ENCODE data around the gene MALT1.

DNA sequence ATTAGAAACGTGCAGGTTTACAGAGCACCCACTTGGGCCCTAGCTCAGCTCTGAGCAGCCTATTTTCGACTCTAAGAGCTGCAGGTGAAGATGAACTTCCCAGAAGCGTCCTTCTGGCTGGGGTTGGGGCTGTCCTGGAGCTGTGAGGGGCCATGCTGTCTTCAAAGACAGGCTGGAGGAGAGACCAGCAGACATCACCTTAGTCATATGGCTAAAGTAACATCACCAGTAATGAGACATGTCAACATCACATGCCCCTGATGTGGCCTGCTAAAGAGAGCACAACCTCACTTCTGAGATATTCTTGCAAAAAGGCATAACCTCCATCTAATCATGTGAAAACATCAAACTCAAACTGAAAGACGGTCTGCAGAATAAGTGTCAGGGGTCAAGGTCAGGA lies 106.2 kb downstream of the MALT1 start:
- TF ChIP-seq, protein P1, sequence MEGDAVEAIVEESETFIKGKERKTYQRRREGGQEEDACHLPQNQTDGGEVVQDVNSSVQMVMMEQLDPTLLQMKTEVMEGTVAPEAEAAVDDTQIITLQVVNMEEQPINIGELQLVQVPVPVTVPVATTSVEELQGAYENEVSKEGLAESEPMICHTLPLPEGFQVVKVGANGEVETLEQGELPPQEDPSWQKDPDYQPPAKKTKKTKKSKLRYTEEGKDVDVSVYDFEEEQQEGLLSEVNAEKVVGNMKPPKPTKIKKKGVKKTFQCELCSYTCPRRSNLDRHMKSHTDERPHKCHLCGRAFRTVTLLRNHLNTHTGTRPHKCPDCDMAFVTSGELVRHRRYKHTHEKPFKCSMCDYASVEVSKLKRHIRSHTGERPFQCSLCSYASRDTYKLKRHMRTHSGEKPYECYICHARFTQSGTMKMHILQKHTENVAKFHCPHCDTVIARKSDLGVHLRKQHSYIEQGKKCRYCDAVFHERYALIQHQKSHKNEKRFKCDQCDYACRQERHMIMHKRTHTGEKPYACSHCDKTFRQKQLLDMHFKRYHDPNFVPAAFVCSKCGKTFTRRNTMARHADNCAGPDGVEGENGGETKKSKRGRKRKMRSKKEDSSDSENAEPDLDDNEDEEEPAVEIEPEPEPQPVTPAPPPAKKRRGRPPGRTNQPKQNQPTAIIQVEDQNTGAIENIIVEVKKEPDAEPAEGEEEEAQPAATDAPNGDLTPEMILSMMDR (IDR thresholded peaks at IDR 0.05; ENCODE audit: insufficient read depth, low read length, poor library complexity, severe bottlenecking) = no peak
- TF ChIP-seq EZH2phosphoT487 (conservative IDR thresholded peaks at IDR 0.05; ENCODE audit: low read length) = no peak

Data from SU-DHL-6 (cell line).